Endothelial cell of umbilical vein (primary cell): ENCODE measurements around the gene RAD51B.

Source experiments
- CTCF ChIP-seq, 2 donors: IDR thresholded peaks; 1 replicate in 1 of 2; 2 replicates in 1 of 2; pipeline ENCODE4 v1.5.1; 2011; ENCODE audit warnings: low read length in 2 of 2, mild to moderate bottlenecking in 2 of 2, moderate library complexity in 2 of 2, control low read depth in 1 of 2, inconsistent platforms in 1 of 2, low read depth in 1 of 2; ENCODE audit not compliant: insufficient read depth in 1 of 2; ENCODE audit errors: extremely low read depth in 1 of 2
- EZH2 ChIP-seq: IDR thresholded peaks from 2 replicates; pipeline ENCODE4 v1.6.1; 2012; ENCODE audit warnings: borderline replicate concordance, low read depth, mild to moderate bottlenecking, moderate library complexity, low read length, inconsistent platforms; ENCODE audit not compliant: severe bottlenecking
- FOS ChIP-seq: IDR thresholded peaks from 2 replicates; pipeline ENCODE4 v1.6.1; 2011; ENCODE audit warnings: mild to moderate bottlenecking, low read length, moderate library complexity, borderline replicate concordance; ENCODE audit not compliant: insufficient read depth
- GATA2 ChIP-seq: IDR thresholded peaks from 2 replicates; pipeline ENCODE4 v1.7.0; 2011; ENCODE audit warnings: low read depth, mild to moderate bottlenecking, moderate library complexity, mixed read lengths, low read length; ENCODE audit not compliant: insufficient read length, insufficient read depth
- JUN ChIP-seq: IDR thresholded peaks from 2 replicates; pipeline ENCODE4 v1.6.1; 2011; ENCODE audit warnings: borderline replicate concordance, low read depth; ENCODE audit not compliant: insufficient read length, insufficient read depth
- MYC ChIP-seq: IDR thresholded peaks from one replicate; pipeline ENCODE4 v1.6.1; 2011; ENCODE audit warnings: mild to moderate bottlenecking, low read depth, low read length
- POLR2A ChIP-seq: IDR thresholded peaks from 2 replicates; pipeline ENCODE4 v1.6.1; 2012; ENCODE audit warnings: low read depth, mild to moderate bottlenecking, control low read depth, low read length
- POLR2AphosphoS5 ChIP-seq: IDR thresholded peaks from 2 replicates; pipeline ENCODE4 v1.6.1; 2012; ENCODE audit warnings: low read depth, mild to moderate bottlenecking, control low read depth, low read length, moderate library complexity; ENCODE audit not compliant: insufficient read depth
- TF ChIP-seq, protein P1 (sequence below): IDR thresholded peaks from 2 replicates; pipeline ENCODE4 v1.6.1; 2011; ENCODE audit not compliant: insufficient read depth, insufficient read length

- TF ChIP-seq CTCF (IDR thresholded peaks at IDR 0.05; ENCODE audit: extremely low read depth in 1 of 2, insufficient read depth in 1 of 2, low read depth in 1 of 2, low read length in 2 of 2) (no peak), POLR2A (peak; percentile 73), JUN (no peak), POLR2AphosphoS5 (peak; percentile 64), GATA2 (no peak), EZH2 (no peak), MYC (no peak), FOS (no peak)
- TF ChIP-seq, protein P1, sequence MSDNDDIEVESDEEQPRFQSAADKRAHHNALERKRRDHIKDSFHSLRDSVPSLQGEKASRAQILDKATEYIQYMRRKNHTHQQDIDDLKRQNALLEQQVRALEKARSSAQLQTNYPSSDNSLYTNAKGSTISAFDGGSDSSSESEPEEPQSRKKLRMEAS: peak; percentile 86
These were observed 3.1 kb upstream of the RAD51B start, which contains the start of gene ZFYVE26 for GRCh38 chr14:67816326-67817002.
